NB4 (cell line): Measurements from ENCODE around the gene ZNF219.

Experiments
- CTCF ChIP-seq: IDR thresholded peaks from one replicate; pipeline ENCODE4 v1.5.1; 2012; ENCODE audit warnings: low read depth, low read length
- MYC ChIP-seq: IDR thresholded peaks from 2 replicates; pipeline ENCODE4 v1.6.1; 2011; ENCODE audit warnings: low read depth, low read length
- POLR2A ChIP-seq: IDR thresholded peaks from 2 replicates; pipeline ENCODE4 v1.6.1; 2011; ENCODE audit warnings: mild to moderate bottlenecking; ENCODE audit not compliant: insufficient read length; ENCODE audit errors: extremely low read depth
- TF ChIP-seq, protein P1 (sequence below): IDR thresholded peaks from 2 replicates; pipeline ENCODE4 v1.6.1; 2011; ENCODE audit warnings: low read depth, low read length

- TF ChIP-seq CTCF (no peak), POLR2A (no peak), MYC (no peak)
- TF ChIP-seq, protein P1, sequence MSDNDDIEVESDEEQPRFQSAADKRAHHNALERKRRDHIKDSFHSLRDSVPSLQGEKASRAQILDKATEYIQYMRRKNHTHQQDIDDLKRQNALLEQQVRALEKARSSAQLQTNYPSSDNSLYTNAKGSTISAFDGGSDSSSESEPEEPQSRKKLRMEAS, result no peak
Measured at GRCh38 chr14:21098076-21098891, at the start of gene ZNF219.
